Dedifferentiated amniotic fluid mesenchymal stem cell (primary cell): ENCODE measurements around the gene STEAP2.
"Not testable (repeated sequence)": the region's sequence is repeated elsewhere in the genome, so short reads cannot be mapped to it uniquely, and the experiment has no call there.

Experiments
- DNase-seq: peaks from one replicate; pipeline ENCODE4 v3.0.0-alpha.2; 2016; ENCODE audit errors: extremely low spot score

The STEAP2 gene

DNA sequence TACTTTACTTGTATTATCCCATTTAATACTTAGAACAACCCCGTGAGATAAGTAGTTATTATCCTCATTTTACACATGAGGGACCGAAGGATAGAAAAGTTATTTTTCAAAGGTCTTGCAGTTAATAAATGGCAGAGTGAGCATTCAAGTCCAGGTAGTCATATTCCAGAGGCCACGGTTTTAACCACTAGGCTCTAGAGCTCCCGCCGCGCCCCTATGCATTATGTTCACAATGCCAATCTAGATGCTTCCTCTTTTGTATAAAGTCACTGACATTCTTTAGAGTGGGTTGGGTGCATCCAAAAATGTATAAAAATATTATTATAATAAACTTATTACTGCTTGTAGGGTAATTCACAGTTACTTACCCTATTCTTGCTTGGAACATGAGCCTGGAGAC lies 22.0 kb downstream of the STEAP2 start:
- DNase-seq, result no peak

DNA sequence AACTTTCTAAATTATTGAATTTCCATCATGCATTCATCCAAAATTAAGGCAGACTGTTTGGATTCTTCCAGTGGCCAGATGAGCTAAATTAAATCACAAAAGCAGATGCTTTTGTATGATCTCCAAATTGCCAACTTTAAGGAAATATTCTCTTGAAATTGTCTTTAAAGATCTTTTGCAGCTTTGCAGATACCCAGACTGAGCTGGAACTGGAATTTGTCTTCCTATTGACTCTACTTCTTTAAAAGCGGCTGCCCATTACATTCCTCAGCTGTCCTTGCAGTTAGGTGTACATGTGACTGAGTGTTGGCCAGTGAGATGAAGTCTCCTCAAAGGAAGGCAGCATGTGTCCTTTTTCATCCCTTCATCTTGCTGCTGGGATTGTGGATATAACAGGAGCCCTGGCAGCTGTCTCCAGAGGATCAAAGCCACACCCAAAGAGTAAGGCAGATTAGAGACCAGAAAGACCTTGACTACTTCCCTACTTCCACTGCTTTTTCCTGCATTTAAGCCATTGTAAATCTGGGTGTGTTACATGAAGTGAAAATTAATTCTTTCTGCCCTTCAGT lies 25.3 kb downstream of the STEAP2 start:
- DNase-seq, result no peak

DNA sequence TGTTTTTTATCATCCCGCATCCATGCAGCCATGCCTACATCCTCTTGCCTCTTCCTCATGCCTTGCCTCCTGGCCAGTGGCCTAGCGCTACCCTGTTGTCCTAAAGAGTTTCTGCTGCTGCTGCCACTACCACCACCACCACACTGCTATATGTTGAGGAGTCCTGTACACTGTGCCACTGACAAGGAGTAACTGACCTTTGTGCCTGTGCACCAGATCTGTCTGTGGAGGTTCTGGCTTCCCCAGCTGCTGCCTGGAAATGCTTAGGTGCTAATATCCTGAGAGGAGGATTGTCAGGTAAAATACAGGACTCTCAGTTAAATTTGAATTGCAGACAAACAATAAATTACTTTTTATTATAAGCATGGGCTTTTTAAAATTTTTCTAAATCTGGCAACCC lies 26.5 kb downstream of the STEAP2 start:
- no peak for DNase-seq

DNA sequence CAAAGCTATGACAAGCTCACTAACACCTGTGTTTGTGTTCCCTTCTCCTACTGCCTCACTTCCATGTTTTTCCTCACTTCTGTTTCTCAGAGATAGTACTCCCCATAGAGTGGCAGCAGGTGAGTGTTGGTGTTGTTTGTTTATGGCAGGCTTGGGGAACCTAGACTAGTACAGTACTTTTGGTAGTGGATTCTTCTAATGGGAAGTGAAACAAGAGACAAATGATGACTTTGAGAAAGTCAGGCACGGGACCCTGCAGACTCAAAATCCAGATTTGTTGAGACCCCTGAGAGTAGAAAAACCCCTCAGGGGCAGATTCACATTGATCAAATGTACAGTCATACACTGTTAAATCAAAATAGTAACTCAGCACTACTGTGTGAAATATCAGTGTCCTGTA lies 27.0 kb downstream of the STEAP2 start:
- no peak for DNase-seq

DNA sequence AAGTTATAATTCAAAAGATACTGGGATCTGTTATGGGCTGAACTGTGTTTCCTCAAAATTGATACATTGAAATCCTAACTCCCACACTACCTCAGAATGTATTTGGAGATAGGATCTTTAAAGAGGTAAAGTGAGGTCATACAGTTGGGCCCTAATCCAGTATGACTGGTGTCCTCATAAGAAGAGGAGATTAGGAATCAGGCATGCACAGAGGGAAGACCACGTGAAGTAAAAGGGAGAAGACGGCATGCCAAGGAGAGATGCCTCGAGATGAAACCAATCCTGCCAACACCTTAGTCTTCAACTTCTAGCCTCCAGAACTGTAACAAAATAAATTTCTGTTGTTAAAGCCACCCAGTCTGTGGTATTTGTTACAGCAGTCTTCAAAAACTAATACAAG lies 27.5 kb downstream of the STEAP2 start:
- no peak for DNase-seq

DNA sequence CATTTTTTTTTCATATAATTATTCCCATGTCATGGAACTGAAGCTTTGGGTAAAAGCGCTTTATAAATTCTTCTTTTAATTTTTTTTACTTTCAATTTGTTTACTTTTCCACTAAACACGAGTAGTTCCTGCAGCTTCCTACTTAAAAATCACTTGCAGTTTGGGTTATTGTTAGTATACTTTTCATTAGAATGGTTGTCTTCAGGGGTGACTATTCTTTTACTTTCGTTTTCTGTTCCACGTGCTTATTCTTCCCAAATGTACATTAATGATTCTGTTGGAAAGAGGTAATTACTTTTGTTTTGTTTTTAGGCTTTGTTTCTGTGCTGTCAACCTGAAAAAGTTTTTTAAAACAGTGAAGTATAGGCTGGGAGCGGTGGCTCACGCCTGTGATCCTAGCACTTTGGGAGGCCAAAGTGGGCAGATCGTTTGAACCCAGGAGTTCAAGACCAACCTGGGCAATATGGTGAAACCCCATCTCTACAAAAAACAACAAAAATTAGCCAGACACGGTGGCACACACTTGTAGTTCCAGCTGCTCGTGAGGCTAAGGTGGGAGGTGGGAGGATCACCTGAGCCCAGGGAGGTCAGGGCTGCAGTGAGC lies 28.2 kb downstream of the STEAP2 start:
- DNase-seq, result no peak

DNA sequence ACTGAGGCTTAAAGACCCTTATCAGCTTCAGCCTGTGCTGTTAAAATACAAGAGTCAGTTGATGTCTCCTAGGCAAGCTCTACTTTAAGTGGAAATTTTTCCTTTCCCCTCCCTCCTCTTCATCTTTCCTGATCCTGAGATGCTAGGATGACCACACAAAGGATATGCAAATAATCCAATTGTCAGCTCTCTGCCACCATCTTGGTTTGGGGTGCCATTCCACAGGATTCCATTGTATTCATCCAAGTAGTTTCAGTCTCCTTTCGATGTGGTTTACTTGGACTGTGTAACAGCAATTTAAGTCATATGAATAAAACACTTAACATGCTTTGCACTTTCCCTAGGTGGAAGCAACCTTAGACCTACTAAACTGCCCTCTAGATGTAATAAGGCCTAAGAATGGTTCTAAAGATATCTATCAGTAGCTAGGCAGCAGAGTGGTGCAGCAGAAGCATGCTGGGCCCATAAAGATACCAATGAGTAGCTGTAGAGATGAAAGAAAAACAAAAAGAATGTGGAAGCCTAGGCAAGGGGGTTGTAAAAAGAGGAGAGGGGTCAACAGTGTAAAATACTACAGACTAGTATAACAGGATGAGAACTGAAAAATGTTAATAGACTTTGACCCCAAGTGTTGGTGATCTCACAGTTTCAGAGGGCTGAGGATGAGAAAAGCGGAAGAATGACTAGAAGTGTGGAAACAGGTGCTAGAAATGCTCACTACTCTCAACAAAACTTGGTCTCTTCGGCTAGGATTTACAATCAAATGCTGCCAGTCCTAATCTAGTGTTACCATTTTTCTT lies 31.0 kb downstream of the STEAP2 start:
- no peak for DNase-seq

DNA sequence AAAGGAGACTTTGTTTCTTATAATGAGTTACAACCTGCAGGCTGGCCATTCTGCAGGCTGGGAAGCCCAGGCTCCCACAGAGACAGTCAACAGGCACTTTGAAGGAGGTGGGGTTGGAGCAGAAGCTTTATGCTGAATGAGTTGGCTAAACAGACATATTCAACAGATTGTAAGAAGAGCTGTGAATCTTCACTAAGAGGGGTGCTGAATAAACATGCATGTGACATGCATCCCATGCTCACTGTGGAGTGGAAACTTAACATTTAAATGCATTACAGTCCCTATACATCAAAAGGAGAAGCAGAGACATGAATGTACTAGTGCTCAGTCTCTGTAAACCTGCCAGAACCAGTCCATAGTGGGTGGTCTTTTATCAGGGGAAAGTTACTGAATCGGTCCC lies 32.0 kb downstream of the STEAP2 start:
- no peak for DNase-seq

DNA sequence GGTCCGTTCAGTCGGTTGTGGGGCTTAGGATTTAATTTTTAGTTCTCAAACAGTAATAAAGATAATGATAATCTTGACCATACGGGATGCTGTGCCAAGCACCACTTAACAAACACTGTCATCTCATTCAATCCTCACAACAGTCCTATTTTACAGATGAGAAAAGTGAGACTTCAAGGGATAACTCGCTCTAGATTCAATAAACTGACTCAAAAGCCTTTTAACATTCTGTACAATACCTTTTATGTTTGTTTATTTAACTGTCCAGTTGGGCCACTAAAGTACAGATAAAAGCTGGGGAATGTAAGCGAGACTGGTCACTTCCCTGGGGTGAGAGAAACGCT lies 33.0 kb downstream of the STEAP2 start:
- no peak for DNase-seq

DNA sequence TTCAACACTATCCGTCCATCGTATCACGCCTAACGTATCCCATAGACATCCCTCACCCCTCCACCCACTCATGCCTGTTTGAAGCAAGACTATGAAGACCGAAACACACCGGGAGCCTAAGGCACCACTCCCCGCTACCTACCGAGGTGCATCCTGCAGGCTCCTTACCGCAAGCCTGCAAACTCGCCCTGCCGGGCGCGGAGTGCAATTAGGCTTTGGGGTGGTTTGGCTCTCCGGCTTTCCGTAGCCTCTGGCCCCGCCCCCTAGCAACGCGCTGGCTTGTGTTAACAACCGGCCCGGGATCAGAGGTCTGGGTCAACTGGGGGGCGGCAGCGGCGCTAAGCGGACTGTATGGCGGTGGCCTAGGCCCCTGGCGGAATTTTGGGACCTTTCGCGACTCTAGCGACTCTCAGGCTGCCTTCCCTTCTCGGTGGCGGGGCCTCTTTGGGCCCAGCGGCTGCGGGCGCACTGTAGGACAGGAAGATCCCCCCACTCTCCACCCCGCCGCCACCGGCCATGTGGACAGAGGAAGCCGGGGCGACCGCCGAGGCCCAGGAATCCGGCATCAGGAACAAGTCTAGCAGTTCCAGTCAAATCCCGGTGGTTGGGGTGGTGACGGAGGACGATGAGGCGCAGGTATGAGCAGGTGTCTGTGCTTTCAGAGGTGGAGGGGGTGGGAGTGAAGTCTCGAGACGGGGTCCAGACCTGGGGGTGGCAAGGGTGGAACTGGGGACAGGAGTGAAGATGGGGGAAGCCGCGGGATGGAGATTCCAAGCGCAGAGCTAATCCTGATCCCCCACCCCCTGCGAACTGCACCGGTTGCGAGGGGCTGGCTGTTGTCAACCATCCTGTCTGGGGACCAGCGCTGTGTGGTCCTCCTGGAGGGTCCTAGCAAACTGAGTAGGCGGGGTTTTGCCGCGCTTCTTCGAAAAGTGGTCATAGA lies 33.6 kb downstream of the STEAP2 start, which contains the start of gene CFAP69:
Gene CFAP69 (plus strand): TSS at position 266 of the 943 bp plus-strand sequence. CDS start 251 bp downstream, at position 517.
- peak; percentile 84 for DNase-seq

DNA sequence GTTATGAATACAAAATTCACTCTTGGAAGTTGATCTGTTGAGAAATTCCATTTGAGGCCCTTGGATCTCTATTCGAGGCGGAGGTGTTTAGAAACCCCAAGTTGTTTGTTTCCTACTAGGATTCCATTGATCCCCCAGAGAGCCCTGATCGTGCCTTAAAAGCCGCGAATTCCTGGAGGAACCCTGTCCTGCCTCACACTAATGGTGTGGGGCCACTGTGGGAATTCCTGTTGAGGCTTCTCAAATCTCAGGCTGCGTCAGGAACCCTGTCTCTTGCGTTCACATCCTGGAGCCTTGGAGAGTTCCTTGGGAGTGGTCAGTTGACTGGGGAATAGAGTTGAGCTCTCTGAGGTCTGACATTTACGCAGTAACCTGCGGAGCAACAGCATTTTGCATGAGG lies 34.6 kb downstream of the STEAP2 start:
- no peak for DNase-seq

DNA sequence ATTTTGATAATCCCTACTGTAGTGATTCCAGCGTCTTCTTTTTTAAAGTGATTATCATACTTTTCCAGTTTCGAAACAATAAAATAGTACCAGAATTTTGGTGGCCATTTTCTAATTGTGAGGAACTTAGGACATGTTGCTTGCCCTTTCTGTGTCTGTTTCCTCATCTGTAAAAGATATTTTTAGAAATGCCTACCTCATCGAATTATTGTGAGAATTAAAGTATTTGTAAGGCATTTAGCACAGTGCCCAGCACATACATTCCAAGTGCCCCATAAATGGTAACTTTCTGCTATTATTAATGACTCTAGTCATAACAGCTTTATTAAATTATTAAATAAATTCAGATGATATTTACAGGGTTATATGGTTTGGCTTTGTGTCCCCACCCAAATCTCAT lies 37.2 kb downstream of the STEAP2 start:
- no peak for DNase-seq

DNA sequence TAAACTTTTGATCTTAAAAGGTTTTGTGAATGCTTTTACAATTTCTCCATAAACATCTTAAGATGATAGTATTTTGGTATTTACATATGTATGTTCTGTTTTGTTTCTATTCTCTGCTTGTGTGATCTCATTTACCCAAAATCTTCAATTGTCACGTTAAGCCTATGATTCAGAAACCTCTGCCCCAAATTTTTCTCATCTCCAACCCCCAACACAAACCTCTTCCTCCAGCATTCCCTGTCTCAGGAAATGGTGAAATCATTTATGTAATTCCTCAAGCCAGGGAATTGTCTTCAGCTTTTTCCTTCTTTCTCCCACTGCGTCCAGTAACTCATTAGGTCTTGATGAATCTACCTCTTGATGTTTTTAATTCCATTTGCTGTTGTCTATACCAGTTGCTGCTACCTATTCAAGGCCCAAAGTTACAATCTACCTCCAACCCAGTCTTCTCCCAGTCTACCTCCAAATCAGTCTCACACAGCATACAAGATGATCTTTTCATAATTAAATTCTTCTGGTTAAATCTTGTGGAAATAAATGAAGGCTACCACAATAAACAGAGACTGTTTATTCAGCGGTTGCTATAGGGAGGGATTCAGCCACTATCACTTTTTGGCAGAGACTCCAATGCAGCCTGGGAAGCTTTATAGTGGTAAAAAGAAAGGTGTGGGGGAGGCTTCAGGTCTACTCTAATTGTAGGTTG lies 39.2 kb downstream of the STEAP2 start:
- peak; percentile 61 for DNase-seq

DNA sequence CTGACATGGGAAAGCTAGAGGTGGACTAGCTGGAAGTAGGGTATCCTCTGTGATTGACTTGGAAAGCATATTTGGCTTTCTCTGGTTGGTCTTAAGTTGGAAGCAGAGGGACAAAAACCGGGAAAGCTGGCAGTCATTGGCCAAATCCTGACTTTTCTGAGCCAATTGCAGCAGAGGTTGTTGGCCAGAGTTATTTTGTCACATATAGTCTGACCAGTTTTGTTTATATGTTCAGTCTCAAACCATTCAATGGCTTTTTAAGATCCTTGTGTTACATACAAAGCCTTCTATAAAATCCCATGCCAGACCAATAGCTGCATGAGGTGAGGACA lies 39.7 kb downstream of the STEAP2 start:
- no peak for DNase-seq

DNA sequence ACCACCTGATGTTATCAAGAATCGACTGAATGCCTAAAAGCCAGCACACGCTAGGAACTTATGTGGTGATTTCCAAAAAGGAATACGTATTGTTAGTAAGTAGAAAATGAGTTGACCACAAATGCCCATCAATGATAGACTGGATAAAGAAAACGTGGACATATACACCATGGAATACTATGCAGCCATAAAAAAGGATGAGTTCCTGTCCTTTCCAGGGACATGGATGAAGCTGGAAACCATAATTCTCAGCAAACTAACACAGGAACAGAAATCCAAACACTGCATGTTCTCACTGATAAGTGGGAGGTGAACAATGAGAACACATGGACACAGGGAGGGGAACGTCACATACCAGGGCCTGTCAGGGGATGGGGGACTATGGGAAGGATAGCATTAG lies 44.5 kb downstream of the STEAP2 start:
- DNase-seq, result not testable (repeated sequence)

DNA sequence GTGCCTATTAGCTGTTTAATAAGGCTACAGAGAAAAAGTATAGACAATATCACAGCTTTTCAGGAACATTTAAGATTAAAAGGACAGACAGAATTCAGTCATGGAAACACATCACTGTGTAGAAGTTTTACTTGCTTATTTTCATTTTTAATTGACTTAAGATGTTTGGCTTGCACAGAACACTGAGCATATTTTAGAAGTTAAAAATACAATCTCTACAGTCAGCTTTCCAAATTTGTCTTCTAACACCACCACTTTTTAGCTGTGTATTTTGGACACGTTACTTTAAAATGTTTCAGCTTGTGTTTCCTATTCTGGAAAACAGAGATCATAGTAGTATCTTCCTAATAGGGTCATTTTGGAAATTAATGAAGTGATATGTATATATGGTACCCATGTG lies 45.2 kb downstream of the STEAP2 start:
- no peak for DNase-seq

DNA sequence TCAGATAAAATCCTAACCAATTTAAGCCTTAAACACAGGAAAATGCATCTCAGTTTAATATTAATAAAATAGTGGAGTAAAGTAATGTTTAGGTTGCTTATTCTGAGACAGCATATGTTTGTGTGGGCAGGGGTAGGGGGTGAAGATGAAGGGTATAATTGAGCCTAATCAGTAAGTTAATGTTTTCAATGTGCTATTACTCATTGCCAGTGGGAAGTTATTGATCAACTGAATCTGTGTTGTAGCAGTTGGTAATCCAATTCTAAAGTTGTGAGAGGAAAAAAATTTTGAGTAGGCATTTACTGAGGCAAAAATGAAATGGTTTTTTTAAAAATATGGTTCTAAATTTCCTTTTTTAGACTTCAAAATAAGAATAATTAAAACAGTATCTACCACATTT lies 49.9 kb downstream of the STEAP2 start:
- DNase-seq, result no peak

DNA sequence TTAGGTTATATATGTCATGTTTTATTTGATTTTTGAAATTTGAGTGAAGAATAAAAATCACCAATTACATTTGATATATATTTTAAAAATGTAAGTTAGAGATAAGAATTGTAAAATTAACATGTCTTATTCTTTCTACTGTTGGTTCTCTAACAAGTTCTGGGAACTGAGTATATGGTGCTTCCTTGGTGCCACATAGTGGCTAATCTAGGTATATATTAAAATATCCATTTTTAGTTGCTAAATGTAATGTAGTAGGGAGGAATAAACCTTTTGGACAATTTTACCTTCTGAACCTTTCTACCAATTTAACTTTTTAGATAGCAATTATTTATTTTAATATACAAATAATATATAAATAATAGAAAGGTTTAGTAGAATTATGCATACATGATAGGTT lies 50.9 kb downstream of the STEAP2 start:
- DNase-seq, result peak; percentile 63

DNA sequence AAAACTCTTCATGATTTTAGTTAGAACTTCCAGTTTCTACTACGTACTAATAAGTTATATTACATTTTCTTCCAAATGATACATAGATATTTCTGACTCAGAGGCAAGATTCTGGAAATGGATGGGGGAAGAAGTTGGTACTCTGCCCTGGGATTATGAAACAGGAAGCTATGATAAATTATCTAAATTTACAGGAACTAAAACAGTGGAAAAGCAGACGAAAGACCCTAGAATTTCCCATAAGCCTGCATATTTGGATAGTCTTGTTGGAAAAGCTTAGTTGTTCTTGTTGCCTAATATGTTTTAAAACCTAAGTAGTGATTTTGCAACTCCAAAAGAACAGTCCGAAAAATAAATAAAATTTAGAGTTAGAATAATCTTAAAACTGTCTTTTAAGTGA lies 55.3 kb downstream of the STEAP2 start:
- no peak for DNase-seq

DNA sequence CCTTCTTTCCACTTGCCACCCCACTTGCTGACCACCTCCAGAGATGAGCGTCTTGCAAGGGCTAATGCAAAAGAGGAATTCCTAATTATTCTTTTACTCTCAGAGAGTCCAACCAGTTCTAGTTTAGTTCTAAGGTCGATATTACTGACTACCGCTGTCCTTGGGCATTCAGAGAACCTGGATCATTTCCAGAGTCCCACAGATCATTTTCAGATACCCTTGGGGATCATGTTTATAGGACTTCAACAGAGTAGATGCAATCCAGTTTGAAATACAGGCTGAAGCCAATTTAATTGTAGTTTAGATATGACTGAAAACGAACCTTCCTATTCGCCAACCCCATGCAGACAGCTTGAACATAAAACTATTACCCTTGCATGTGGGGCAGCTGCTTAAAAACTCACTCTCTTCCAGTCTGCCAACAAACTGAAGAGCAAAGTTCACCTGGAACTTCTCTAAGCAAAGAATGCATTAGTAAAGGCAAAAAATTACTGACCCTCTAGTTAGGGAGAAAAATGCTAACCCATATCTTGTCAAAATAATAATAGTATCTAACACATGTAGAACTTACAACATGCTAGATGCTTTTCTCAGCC lies 55.8 kb downstream of the STEAP2 start:
- DNase-seq, result no peak

DNA sequence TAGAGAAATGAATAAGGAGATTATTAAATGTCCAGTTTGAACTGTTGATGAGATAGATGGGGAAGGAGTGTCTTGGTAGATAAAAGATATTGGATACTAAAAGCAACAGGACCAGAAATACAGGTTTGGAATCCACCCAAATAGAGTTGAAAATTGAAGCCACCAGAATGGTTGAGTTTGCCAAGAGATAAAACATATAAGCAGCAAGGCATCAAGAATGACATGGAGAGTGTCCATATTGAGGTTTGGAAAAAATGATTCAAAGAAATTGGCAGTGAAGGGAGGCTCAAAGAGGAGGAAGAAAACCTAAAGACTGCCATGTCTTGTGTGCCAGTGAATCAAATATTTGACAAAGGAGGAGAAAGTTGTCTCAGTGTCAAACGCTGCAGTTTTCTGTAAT lies 57.6 kb downstream of the STEAP2 start:
- no peak for DNase-seq
